NCI-H2196 treated with DMSO at 0.1 percent for 48 hours (cell line): Measurements from ENCODE around the gene KIF5A.
"Not testable (repeated sequence)": the region's sequence is repeated elsewhere in the genome, so short reads cannot be mapped to it uniquely, and the experiment has no call there.

Experiments
- DNase-seq: peaks from one replicate; lab custom pipeline; 2025; ENCODE audit not compliant: unreplicated experiment; lab: John Stamatoyannopoulos, UW

Gene KIF5A

DNA sequence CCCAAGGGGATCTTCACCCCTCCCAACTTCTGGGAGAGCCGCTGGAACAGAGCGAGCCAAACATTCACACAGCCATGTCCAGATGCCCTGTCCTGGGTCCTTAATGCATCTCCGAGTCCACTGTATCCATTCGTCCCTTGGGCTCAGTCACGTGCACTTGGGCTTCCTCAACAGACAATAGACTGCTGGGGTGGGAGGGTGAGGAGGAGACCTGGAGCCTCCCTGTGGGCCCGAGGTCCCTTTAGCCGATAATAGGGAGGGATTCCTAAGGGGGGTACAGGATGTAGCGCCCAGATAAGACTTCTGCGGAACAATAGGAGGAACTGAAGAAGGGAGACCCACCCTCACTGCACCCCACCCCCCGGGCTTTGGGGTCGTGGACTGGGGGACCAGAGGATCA is 68.1 kb downstream of the KIF5A start:
- DNase-seq: no peak

DNA sequence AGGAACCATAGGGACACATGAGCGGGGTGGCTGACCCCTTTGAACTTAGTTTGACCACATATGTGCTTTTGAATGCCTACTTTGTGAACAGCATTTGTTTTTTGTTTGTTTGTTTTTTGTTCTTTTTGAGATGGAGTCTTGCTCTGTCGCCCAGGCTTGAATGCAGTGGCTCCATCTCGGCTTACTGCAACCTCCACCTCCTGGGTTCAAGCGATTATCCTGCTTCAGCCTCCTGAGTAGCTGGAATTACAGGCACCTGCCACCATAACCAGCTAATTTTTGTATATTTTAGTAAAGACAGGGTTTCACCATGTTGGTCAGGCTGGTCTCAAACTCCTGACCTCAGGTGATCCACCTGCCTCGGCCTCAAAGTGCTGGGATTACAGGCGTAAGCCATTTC is 68.6 kb downstream of the KIF5A start:
- not testable (repeated sequence) for DNase-seq

DNA sequence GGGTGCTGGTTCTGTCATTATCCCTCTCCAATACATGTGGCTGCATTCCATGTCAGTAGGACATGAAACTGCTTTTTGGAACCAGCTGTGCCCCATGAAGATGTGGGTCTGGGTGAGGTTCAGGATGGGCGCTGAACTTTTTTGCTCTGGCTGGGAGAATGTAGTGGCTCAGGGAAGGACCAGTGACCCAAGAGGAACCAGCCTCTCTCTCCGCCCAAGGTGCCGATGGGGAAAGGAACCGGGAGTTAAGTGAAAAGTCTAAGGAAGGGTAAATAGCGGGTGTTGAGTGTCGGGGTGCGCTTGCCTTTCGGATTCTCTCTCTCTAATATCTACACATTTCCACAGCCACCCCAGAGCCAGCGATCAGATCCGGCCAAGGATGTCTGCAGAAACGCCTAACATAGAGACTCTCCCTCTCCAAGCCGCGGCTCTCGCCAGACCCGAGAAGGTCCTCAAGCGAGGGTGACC is 69.2 kb downstream of the KIF5A start:
- no peak for DNase-seq

DNA sequence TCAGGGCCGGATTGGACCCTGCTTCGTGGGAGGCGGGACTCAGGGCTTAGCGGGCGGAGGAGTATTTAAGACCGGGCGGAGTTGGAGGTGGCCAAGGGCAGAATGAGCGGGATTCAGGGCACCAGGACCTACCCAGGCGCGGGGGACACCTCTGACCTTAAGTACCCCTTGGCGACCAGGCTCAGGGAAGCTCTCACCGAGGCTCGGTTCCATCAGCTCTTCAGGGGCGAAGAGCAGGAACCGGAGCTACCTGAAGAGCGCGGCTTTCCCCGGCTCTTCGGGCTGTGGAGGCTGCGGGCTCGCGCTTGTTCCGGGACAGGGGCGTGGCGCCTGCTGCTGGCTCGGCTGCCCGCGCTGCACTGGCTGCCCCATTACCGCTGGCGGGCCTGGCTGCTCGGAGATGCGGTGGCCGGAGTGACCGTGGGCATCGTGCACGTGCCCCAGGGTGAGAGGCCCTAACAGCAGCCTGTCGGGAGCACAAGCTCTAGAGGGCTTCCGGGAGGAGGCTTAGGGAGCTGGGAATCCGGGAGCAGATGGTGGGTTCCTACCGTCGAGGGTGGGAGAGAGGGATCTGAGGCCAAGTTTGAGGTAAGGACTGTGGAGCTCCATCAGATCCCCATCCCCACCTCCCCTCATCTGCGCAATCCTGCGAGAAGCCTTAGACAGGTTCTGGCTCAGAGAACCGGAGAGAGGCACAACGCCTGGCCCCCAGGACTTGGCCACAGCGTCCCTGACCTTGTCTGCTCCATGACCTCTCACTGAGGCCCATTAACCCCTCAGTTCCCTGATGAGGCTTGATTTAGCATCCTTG is 69.8 kb downstream of the KIF5A start:
- no peak for DNase-seq

DNA sequence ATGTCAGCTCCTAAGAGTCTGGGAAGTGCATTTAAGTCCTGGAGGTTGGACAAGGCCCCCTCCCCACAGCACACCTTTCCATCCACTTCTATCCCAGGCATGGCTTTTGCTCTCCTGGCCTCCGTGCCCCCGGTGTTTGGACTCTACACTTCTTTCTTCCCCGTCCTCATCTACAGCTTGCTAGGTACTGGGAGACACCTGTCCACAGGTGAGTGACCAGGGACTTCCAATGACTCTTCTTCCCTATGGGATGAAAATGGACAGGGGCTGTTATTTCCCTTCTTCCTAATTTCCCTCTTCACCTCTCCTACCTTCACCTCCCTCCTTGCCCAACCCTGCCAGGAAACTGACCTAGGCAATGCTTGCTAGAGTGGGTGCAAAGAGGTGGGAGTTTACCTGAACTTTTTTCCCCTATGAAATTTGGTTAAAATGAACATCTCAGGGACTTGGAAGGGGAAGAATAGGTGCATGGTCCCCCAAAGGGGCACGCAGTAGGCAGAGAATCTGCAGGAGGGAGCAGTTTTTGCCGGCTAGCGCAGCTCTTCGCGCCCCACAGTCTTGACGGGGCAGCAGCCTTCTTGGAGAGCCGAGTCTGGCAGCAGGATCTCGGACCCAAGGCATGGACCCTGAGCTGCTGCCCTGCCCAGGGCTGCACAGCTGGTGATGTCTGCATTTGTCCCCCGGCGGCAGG is 70.5 kb downstream of the KIF5A start:
- no peak for DNase-seq

DNA sequence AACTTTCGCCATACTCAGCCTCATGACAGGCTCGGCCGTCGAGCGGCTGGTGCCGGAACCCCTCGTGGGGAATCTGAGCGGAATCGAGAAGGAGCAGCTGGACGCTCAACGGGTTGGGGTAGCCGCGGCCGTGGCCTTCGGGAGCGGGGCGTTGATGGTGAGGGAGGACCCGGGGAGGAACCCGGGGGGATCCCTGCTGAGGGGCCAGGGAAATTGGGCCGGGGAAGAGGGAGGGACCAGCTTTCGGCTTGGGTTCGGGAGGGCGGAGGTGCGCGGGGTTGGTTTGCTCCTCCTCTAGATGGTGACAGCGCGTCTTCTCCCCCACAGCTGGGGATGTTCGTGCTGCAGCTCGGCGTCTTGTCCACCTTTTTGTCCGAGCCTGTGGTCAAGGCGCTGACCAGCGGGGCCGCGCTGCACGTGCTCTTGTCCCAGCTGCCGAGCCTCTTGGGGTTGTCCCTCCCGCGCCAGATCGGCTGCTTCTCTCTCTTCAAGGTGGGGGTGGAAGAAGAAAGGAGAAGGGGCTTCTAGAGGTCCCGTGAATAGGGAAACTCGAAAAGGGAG is 71.2 kb downstream of the KIF5A start:
- no peak for DNase-seq

DNA sequence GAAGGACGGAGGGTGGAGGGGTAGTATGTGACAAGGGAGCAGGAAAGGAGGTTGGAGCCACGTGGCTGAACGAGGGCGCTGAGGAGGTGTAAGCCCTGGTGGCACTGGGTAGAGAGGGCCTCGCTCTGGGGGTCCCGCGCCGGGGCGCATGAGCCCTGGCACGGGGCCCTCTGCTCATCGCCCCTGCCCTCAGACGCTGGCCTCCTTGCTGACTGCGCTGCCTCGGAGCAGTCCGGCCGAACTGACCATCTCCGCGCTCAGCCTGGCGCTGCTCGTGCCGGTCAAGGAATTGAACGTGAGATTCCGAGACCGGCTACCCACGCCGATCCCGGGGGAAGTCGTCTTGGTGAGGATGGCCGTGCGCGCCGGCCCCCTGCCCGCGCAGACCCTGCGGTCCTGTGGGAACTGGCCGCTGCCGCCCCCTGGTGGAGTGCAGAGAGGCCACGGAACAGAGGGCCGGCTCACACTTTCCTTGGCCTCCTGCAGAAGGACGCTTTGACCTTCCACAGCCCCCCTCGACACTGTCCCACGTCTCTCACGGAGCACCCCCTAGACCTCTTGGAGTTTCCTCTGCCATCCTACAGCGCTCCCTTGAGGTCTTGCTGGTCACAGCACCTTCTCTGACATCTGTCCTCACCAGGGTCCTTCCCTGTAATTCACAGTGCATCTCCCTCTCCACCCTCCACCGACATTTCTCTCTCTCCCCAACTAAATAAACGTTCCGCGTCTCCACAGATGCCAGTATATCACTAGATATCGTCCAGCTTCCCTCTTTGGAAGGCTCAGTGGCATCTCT is 71.9 kb downstream of the KIF5A start:
- DNase-seq: no peak

DNA sequence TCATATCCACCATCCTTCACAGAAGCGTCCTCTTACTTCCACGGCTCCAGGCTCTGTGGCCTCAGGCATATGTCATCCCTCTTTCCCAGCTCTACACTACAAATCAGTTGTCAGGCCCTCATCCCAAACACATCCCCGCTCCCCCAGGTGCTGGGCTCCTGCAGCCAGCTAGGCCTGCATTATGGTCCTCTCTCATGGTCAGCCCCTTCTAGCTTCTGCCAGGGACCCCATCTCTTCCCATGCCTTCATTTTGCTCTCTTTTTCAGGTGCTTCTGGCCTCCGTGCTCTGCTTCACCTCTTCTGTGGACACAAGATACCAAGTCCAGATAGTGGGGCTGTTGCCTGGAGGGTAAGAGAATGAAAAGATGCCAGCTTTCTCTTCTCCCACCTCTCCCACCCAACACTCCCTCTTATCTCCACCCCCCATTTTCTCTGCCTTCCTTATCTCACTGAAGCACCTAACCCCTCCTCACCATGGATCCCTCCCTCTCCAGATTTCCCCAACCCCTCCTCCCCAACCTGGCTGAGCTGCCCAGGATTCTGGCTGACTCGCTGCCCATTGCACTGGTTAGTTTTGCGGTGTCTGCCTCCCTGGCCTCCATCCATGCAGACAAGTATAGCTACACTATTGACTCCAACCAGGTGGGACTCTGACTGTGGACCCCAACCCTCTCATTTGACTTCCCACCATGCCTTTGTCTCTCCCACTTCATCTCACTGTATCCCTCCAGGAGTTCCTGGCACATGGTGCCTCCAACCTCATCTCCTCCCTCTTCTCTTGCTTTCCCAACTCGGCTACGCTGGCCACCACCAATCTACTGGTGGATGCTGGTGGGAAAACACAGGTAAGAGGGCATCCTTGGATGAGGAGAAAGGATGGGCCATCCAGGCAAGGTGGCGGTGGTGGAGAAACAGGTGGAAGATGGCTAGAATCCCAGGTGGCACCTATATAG is 72.7 kb downstream of the KIF5A start:
- no peak for DNase-seq

DNA sequence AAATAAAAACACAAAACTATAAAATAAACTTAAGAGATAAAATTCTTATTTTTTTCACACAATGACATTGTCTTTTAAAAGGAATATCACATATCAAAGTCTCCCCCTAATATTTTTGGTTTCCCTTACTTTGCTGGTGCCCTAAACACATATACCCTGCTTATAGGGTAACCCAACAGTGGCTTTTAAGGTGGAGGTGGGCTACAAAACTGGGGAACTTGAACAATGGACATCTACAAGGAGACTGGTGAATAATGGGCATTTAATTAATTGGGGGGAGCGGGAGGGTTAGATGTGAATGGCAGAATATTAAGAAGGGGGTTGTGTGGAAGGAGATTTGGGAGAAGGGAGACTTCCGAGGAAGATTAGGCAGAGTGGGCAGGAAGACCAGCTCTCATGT is 73.5 kb downstream of the KIF5A start:
- no peak for DNase-seq

DNA sequence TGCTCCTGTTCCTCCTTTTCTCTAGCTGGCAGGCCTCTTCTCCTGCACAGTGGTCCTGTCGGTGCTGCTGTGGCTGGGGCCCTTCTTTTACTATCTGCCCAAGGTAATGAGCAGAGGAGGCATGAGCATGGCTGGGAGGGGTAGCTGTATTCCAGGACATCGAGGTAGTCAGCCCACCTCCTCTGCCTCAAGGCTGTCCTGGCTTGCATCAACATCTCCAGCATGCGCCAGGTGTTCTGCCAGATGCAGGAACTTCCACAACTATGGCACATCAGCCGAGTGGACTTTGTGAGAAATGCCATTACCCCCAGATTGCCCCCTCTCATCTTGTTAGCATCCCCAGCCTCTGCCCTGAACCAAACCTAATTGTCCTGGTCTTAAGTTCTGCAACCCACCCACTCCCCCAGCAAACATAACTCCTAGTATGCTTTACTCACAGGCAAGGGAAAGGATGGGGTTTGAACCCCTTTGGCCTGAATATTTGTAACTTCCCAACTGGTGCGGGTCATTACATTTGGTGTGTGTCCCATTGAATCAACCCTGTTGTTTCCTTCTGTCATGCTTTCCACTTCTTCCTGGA is 74.1 kb downstream of the KIF5A start:
- DNase-seq: no peak

DNA sequence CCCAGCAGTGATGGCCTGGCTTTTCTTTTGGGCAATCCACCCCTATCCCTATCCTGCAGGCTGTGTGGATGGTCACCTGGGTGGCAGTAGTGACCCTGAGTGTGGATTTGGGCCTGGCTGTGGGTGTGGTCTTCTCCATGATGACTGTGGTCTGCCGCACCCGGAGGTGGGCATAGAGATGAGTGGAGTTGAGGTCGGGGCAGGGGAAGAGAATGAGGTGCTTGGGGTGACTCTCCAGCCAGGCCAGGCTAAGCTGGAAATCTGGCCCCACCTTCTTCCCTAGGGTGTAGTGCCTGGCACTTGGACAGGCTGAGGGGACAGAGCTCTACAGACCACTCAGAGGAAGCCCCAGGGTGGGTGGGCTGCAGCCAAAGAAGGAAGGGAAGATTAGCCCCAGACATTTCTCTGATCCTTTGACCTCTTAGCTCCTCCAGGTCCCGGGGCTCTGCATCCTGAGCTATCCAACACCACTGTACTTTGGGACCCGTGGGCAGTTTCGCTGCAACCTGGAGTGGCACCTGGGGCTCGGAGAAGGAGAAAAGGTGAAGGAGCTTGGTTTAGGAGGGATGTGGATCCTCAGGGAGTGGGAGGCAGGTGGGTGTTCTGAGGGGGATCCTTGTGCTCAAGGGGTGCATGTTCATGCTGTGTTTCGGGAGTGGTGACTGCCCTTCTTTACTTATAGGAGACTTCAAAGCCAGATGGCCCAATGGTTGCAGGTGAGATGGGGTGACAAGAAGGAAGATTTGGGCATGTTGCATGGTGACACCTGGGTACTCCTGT is 74.8 kb downstream of the KIF5A start:
- DNase-seq: no peak

DNA sequence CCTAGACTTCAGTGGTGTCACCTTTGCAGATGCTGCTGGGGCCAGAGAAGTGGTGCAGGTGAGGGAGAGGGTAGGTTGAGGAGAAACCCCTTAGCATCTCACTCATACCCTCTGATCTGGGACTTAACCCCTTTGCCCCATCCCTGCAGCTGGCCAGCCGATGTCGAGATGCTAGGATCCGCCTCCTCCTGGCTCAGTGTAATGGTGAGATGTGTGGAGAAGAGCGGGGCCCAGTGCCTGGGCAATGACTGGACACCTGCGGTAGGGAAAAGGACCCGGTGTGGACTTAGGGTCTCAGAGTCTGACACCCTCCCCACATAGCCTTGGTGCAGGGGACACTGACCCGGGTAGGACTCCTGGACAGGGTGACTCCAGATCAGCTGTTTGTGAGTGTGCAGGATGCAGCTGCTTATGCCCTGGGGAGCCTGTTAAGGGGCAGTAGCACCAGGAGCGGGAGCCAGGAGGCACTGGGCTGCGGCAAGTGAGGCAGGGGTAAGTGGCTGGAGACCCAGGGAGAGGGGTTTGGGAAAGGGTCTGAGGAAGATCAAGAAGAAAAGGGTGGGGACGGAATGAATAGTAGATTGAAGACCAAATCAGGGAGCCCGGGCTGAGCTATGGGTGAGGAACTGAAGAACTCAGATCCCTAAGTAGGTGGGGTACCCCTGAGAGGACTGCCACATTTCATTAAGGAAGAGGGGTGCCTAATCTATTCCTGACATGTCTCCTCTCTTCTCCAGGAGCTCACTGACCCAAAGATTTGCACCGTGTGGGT is 75.6 kb downstream of the KIF5A start:
- no peak for DNase-seq

DNA sequence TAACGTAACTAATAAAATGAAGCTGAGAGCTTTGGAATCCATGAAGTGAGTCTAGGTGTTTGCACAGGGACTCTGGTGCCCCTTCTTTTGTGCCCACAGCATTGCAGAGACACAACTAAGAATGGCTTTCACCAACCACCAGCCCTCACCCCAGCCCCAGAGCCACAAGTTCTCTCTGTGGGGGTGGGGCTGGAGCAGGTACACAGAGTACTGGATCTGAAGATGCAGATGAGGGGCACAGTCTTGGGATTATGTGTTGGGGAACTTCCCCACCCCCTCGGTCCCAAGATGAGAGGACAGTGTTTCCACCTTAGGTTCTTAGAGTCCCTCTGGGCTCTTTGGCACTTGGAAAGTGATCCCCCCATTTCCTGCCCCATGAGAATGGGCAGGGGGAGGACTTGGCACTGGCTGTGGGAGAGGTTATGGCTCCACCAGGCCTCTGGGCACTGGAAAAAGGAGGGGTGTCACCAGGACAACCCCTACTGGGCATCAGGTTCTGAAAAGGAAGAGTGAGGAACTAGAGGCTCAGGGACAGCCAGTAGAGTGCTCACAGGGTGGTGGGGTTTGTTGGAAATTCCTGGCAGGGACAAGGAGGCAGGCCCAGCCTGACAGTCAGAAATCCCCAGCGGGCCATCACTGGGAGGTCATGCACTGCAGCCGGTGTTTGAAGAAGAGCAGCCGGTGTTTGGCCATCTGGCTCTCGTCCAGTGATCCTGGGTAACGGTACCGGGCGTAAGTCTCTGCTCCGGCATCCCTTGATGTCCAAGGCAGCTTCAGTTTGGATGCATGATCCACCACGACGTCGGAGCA is 76.5 kb downstream of the KIF5A start:
- DNase-seq: no peak

DNA sequence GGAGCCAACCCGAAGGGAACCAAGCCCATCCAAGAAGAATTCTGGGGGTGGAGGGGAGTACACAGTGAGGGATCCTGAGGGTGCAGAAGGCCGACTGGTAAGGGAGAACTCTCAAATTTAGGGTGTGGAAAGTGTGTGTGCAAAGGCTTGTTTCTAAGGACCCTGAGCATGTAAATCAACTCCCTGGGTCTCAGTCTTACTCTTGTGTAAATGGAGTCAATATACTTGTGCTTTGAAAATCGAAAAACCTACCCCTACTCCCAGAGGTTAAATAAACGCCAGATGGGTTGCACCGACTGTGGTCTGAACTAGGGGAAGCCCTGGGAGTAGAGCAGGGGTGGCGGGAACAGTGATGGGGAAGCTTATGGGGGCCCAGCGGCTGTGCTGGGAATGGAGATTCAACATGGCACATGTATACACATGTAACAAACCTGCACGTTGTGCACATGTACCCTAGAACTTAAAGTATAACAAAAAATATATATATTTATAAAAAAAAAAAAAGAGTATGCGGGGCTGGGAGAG is 77.1 kb downstream of the KIF5A start:
- no peak for DNase-seq

DNA sequence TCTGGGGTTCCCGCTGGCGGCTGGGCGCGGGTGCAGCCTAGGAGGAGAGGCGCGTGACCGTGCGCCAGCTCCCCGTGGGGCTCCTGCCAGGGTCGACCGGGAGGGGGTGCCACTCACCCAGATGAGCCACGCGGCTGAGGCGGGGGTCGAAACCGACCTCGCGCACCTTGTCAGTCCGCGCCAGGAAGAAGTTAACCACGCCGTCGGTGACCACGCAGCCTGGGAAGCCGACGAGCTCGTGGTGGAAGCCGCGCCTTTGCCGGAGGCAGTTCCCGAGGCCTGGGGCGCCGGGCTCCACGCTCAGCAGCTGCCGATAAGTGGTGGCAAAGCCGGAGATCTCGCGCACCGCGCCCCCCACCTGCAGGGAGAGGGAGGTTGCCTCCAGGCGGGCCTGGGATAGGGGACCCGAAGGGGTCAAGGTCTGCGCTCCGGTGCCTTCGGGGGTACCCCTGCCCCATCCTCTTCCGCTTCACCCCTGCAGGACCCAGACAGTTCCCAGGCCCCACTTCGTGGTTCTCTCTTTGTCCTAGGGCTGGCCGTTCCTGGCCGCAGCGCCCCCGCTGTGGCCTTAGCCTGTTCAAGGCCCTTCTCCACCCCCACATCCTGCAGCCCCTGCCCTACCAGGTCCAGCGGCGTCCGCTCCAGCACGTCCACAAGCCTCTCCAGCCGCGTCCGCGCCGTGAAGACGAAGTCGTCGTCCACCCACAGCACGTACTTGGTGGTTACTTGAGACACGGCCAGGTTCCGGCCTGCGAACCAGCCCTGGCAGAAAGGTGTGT is 77.8 kb downstream of the KIF5A start:
- DNase-seq: no peak
